Spleen (tissue), 11 donors: ENCODE measurements around the gene AGBL1. TPM values are rescaled to one million over a fixed set of nuclear protein-coding genes. Genes with fewer than 3 reads are reported as not detected.

Source experiments
- DNase-seq: peaks from one replicate; pipeline ENCODE4 v3.0.0-alpha.2; 2020
- H3K27ac ChIP-seq, 8 donors: fragments of 200-600 bp; sonication (generic) in 7 of 8; 1 replicate in 4 of 8; 2 replicates in 4 of 8; pipeline versions ENCODE4 v1.5.0 to v1.8.0; 2016 to 2021; ENCODE audit warnings: inconsistent platforms in 4 of 8, mild to moderate bottlenecking in 4 of 8, moderate library complexity in 1 of 8
- H3K27me3 ChIP-seq, 7 donors: fragments of 200-600 bp; sonication (generic) in 6 of 7; replicated peaks in 1 of 7; 1 replicate in 4 of 7; 2 replicates in 3 of 7; pipeline versions ENCODE4 v1.5.0 to v1.8.0; 2016 to 2021; ENCODE audit warnings: inconsistent platforms in 3 of 7, mild to moderate bottlenecking in 1 of 7
- H3K36me3 ChIP-seq, 6 donors: fragments of 200-600 bp; sonication (generic) in 5 of 6; 1 replicate in 4 of 6; 2 replicates in 2 of 6; pipeline versions ENCODE4 v1.5.0 to v1.8.0; 2016 to 2021; ENCODE audit warnings: inconsistent platforms in 2 of 6
- H3K4me1 ChIP-seq, 6 donors: fragments of 200-600 bp; sonication (generic) in 5 of 6; 1 replicate in 3 of 6; 2 replicates in 3 of 6; pipeline versions ENCODE4 v1.5.0 to v1.8.0; 2016 to 2021; ENCODE audit warnings: inconsistent platforms in 3 of 6
- H3K4me3 ChIP-seq, 8 donors: fragments of 200-600 bp; sonication (generic) in 7 of 8; 1 replicate in 4 of 8; 2 replicates in 4 of 8; pipeline versions ENCODE4 v1.5.0 to v1.8.0; 2016 to 2021; ENCODE audit warnings: inconsistent platforms in 4 of 8, mild to moderate bottlenecking in 4 of 8, moderate library complexity in 2 of 8
- H3K9me3 ChIP-seq, 8 donors: fragments of 200-600 bp; sonication (generic) in 7 of 8; 1 replicate in 4 of 8; 2 replicates in 4 of 8; pipeline versions ENCODE4 v1.5.0 to v1.8.0; 2016 to 2021; ENCODE audit warnings: inconsistent platforms in 4 of 8
- POLR2A ChIP-seq, 3 donors: fragments of 450-650 bp; IDR thresholded peaks; one replicate each; pipeline ENCODE4 v1.5.1; 2017; ENCODE audit warnings: antibody characterized with exemption in 3 of 3, mild to moderate bottlenecking in 1 of 3
- POLR2AphosphoS5 ChIP-seq, 3 donors: sonication (generic); formaldehyde crosslinking; IDR thresholded peaks; one replicate each; pipeline ENCODE4 v1.5.1; 2017; ENCODE audit warnings: antibody characterized with exemption in 3 of 3
- WGBS, 5 donors: extraction: QIAGEN DNeasy Blood & Tissue Kit in 3 of 5; methylation state at CpG; one replicate each; pipeline versions ENCODE4 v1.1.5 to v1.1.7; 2013 to 2018; 5-methylcytosine and 5-hydroxymethylcytosine counted together
- intact Hi-C: fragments of 100-400 bp; cut with DNase I; formaldehyde crosslinking; loops from one replicate; pipeline ENCODE4 v1.15.0; 2023; ENCODE audit warnings: low total_unique reads
- polyA plus RNA-seq, 3 donors: library from polyadenylated mRNA; stranded (reverse); fragments of 200-250 nt; gene quantifications; one replicate each; pipeline ENCODE4 v1.2.1, GENCODE V29; 2013
- total RNA-seq, 7 donors: library from RNA; depleted of rRNA in 3 of 7; stranded (reverse); fragments of >200 nt in 3 of 7; fragmentation: NEBNext Ultra II Directional in 4 of 7; extraction: Animal tissue kit (Norgen Biotek cat#: 25700) in 4 of 7; gene quantifications; one replicate each; pipeline versions ENCODE4 v1.1.0 to v1.2.1, GENCODE V29; 2016 to 2021
- TF ChIP-seq, protein P1 (sequence below), 11 experiments: fragments of 200-600 bp in 7 of 11; fragments of 450-650 bp in 4 of 11; sonication (generic) in 4 of 11; IDR thresholded peaks in 8 of 11; conservative IDR thresholded peaks in 3 of 11; 1 replicate in 7 of 11; 2 replicates in 4 of 11; pipeline versions ENCODE4 v1.4.0 to v1.8.0; 2016 to 2021; ENCODE audit warnings: antibody characterized with exemption in 11 of 11, inconsistent platforms in 4 of 11, mild to moderate bottlenecking in 1 of 11
- donor health status: healthy with polysubstance abuse.
- donor health status: DM: no; HTN: no; CAD: no; lungs with moderate emphysema.
- donor health status: DM: no; HTN: no; CAD: no.
- donor health status: Bipolar disorder and iron deficiency.
- donor health status: healthy.
- donor health status: DM: no; HTN: no; CAD: no.
- donor health status: DM: yes; HTN: yes; CAD: no.

Gene AGBL1
- total and polyA plus RNA-seq, 10 donors: not detected

DNA sequence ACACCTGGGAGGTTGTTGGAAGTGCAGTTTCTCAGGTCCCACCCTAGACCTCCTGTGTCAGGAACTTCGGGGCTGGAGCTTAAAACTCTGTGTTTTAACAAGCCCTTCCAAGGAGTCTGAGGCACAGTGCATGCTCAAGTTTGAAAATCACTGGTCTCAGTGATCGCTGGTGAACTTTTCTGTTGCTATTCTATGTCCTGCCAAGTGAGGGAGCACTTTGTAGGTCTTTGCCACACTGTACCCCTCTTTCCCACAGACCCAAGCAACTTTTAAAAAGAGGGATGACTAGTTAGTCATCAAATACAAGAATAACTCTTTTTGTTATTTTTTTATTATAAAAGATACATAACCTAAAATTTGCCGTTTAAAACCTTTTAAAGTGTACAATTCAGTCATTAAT is 133.7 kb downstream of the AGBL1 start:
- DNase-seq: no peak
- intact Hi-C loops: no loop called here
- no peak for TF ChIP-seq POLR2A (IDR thresholded peaks at IDR 0.05)
- TF ChIP-seq, protein P1, sequence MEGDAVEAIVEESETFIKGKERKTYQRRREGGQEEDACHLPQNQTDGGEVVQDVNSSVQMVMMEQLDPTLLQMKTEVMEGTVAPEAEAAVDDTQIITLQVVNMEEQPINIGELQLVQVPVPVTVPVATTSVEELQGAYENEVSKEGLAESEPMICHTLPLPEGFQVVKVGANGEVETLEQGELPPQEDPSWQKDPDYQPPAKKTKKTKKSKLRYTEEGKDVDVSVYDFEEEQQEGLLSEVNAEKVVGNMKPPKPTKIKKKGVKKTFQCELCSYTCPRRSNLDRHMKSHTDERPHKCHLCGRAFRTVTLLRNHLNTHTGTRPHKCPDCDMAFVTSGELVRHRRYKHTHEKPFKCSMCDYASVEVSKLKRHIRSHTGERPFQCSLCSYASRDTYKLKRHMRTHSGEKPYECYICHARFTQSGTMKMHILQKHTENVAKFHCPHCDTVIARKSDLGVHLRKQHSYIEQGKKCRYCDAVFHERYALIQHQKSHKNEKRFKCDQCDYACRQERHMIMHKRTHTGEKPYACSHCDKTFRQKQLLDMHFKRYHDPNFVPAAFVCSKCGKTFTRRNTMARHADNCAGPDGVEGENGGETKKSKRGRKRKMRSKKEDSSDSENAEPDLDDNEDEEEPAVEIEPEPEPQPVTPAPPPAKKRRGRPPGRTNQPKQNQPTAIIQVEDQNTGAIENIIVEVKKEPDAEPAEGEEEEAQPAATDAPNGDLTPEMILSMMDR (IDR thresholded peaks at IDR 0.05 in 8 of 11, conservative IDR thresholded peaks at IDR 0.05 in 3 of 11): no peak
- no peak for TF ChIP-seq POLR2AphosphoS5 (IDR thresholded peaks at IDR 0.05)

DNA sequence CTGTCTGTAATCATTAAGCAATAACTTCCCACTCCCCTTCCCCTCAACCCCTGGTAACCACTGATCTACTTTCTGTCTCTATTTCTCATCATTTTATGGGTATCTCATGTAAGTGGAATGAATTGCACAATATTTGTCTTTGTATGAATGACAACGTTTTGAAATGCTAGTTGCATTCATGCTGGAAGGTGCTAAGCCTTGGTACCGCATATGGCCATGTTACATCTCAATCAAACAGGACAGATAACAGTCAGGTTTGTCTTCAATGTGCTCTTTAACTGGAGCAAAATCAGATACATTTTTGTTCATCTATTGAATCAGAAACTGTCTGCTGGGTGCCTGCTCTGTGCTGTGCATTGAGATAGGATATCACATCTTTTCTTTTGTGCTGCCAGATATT is 134.2 kb downstream of the AGBL1 start:
- no peak overlapping the region for H3K4me3 ChIP-seq
- H3K27ac ChIP-seq: no peak overlapping the region
- peaks cover 0 to 12% (median 0%) of the 10 kb centered on the region in 7 donors for H3K27me3 ChIP-seq
- no peak for TF ChIP-seq POLR2AphosphoS5 (IDR thresholded peaks at IDR 0.05)
- no peak for TF ChIP-seq POLR2A (IDR thresholded peaks at IDR 0.05)
- TF ChIP-seq, protein P1 (IDR thresholded peaks at IDR 0.05 in 8 of 11, conservative IDR thresholded peaks at IDR 0.05 in 3 of 11): no peak
- WGBS, 5 donors: 69 to 78% (median 74%) methylated on average over 2 of the region's 2 CpGs
- peaks cover 0 to 54% (median 24%) of the 10 kb centered on the region in 8 donors for H3K9me3 ChIP-seq
- H3K36me3 ChIP-seq: no peaks in the 10 kb centered on the region
- no peaks in the 10 kb centered on the region for H3K4me1 ChIP-seq
- DNase-seq: no peak
- intact Hi-C loops: no loop called here

More for the DNA sequence above, 133.7 kb downstream of the AGBL1 start:
- Histone ChIP-seq H3K27me3 (peaks cover 0 to 12% (median 0%) of the 10 kb centered on the region in 7 donors), H3K27ac (no peak overlapping the region), H3K4me1 (no peaks in the 10 kb centered on the region), H3K9me3 (peaks cover 0 to 49% (median 23%) of the 10 kb centered on the region in 8 donors), H3K4me3 (no peak overlapping the region), H3K36me3 (no peaks in the 10 kb centered on the region)
- 52 to 60% (median 57%) methylated on average over 3 of the region's 3 CpGs for WGBS, 5 donors

DNA sequence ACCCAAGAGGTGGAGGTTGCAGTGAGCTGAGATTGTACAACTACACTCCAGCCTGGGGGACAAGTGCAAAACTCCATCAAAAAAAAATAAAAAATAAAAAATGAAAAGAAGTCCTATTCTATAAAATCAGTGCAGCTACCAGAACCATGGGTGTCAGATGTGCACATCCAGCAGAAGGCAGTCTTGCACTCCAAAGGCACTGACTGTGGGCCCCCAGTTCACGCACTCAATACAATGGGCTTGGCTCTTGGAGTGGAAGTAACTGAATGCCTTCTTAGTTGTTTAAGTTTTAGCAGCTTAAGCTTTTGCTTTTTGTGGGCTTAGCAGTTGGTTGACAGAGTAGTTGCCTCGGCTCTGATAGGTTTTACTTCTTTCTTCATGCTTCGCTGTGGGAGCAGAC is 141.4 kb downstream of the AGBL1 start:
- intact Hi-C loops: no loop called here
- H3K4me1 ChIP-seq: no peaks in the 10 kb centered on the region
- H3K4me3 ChIP-seq: no peak overlapping the region
- no peak overlapping the region for H3K27ac ChIP-seq
- H3K36me3 ChIP-seq: no peaks in the 10 kb centered on the region
- TF ChIP-seq POLR2AphosphoS5 (IDR thresholded peaks at IDR 0.05) (no peak), POLR2A (IDR thresholded peaks at IDR 0.05) (no peak)
- TF ChIP-seq, protein P1 (IDR thresholded peaks at IDR 0.05 in 8 of 11, conservative IDR thresholded peaks at IDR 0.05 in 3 of 11): no peak
- WGBS, 5 donors: 80 to 93% (median 86%) methylated on average over 3 of the region's 3 CpGs
- H3K9me3 ChIP-seq: peaks cover 0 to 30% (median 14%) of the 10 kb centered on the region in 8 donors
- no peaks in the 10 kb centered on the region for H3K27me3 ChIP-seq
- no peak for DNase-seq

DNA sequence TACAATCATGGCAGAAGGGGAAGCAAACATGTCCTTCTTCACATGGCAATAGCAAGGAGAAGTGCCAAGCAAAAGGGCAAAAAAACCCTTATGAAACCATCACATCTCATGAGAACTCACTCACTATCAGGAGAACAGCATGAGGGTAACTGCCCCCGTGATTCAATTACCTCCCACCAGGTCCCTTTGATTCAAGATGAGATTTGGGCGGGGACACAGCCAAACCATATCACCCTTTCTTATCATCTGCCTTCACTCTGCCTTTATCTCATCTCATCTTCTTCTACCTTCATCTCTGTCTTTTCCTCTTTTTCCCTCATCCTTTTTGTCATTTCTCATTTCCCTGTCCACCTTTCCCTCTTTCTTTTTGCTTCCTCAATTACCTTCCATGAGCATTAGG is 149.6 kb downstream of the AGBL1 start:
- intact Hi-C loops: no loop called here

More for the DNA sequence above, 149.6 kb downstream of the AGBL1 start:
- no peaks in the 10 kb centered on the region for H3K36me3 ChIP-seq
- DNase-seq: no peak
- no peak overlapping the region for H3K27ac ChIP-seq
- H3K27me3 ChIP-seq: peaks cover 0 to 54% (median 11%) of the 10 kb centered on the region in 7 donors
- WGBS, 5 donors: 57 to 74% (median 60%) methylated on average over 2 of the region's 2 CpGs
- no peaks in the 10 kb centered on the region for H3K9me3 ChIP-seq
- no peaks in the 10 kb centered on the region for H3K4me1 ChIP-seq
- H3K4me3 ChIP-seq: no peak overlapping the region
- TF ChIP-seq POLR2AphosphoS5 (IDR thresholded peaks at IDR 0.05): no peak
- TF ChIP-seq, protein P1 (IDR thresholded peaks at IDR 0.05 in 8 of 11, conservative IDR thresholded peaks at IDR 0.05 in 3 of 11): no peak
- TF ChIP-seq POLR2A (IDR thresholded peaks at IDR 0.05): no peak
